ENCODE results near the gene CAPN14. TPM values are rescaled to one million over a fixed set of nuclear protein-coding genes. Genes with fewer than 3 reads are reported as not detected.
A peak's percentile ranks its signal among the peaks of the same experiment; 100 is the strongest.

Gene CAPN14
- total and polyA plus RNA-seq, 4 donors: 0.03 to 0.26 (median 0.14) TPM

GRCh38 chr2:31171142-31171541 is 46.2 kb downstream of the CAPN14 start:
- H3K9ac ChIP-seq (ENCODE audit: insufficient read depth in 1 of 2, low read length in 2 of 2): no peak overlapping the region
- DNase-seq (no peak), ATAC-seq (ENCODE audit: insufficient read depth, low FRiP score) (no peak)
- WGBS, 2 donors: 89 to 98% methylated on average over 4 of the region's 4 CpGs
- H3K36me3 ChIP-seq (ENCODE audit: control insufficient read depth in 4 of 4, insufficient read depth in 4 of 4, low read length in 4 of 4): no peaks in the 10 kb centered on the region
- H3K4me1 ChIP-seq (ENCODE audit: control insufficient read depth in 5 of 5, insufficient read depth in 5 of 5, low read length in 5 of 5): no peaks in the 10 kb centered on the region
- no peak overlapping the region for H3K27ac ChIP-seq (ENCODE audit: low read depth in 1 of 2, low read length in 1 of 2)
- no peaks in the 10 kb centered on the region for H3K9me3 ChIP-seq (ENCODE audit: control insufficient read depth in 4 of 4, insufficient read depth in 3 of 4, low read length in 3 of 4)
- H3K27me3 ChIP-seq (ENCODE audit: control insufficient read depth in 3 of 3, insufficient read depth in 3 of 3, low read length in 2 of 3): peaks cover 0 to 4% (median 0%) of the 10 kb centered on the region in 3 donors
- H3K4me3 ChIP-seq: no peak overlapping the region
- TF ChIP-seq CTCF (IDR thresholded peaks at IDR 0.05; ENCODE audit: control extremely low read depth, extremely low read depth): no peak

- Histone ChIP-seq H3K27ac (ENCODE audit: low read depth in 1 of 2, low read length in 1 of 2) (no peak overlapping the region), H3K9me3 (ENCODE audit: control insufficient read depth in 4 of 4, insufficient read depth in 3 of 4, low read length in 3 of 4) (no peaks in the 10 kb centered on the region)
- 1% methylated on average over 4 of the region's 4 CpGs for WGBS, 2 donors
These were observed 47.1 kb downstream of the CAPN14 start for GRCh38 chr2:31170071-31170698.

GRCh38 chr2:31168291-31168690 is 49.0 kb downstream of the CAPN14 start:
- H3K4me1 ChIP-seq (ENCODE audit: control insufficient read depth in 5 of 5, insufficient read depth in 5 of 5, low read length in 5 of 5): no peaks in the 10 kb centered on the region
- WGBS, 2 donors: 88 to 98% methylated on average over 6 of the region's 6 CpGs
- no peaks in the 10 kb centered on the region for H3K36me3 ChIP-seq (ENCODE audit: control insufficient read depth in 4 of 4, insufficient read depth in 4 of 4, low read length in 4 of 4)
- peaks cover 0 to 6% (median 6%) of the 10 kb centered on the region in 3 donors for H3K27me3 ChIP-seq (ENCODE audit: control insufficient read depth in 3 of 3, insufficient read depth in 3 of 3, low read length in 2 of 3)
- H3K4me3 ChIP-seq: no peak overlapping the region
- no peak for TF ChIP-seq CTCF (IDR thresholded peaks at IDR 0.05; ENCODE audit: control extremely low read depth, extremely low read depth)
- H3K27ac ChIP-seq (ENCODE audit: low read depth in 1 of 2, low read length in 1 of 2): no peak overlapping the region
- ATAC-seq (ENCODE audit: insufficient read depth, low FRiP score) (no peak), DNase-seq (no peak)
- H3K9me3 ChIP-seq (ENCODE audit: control insufficient read depth in 4 of 4, insufficient read depth in 3 of 4, low read length in 3 of 4): no peaks in the 10 kb centered on the region
- H3K9ac ChIP-seq (ENCODE audit: insufficient read depth in 1 of 2, low read length in 2 of 2): no peak overlapping the region

More at GRCh38 chr2:31170071-31170698, 47.1 kb downstream of the CAPN14 start:
- no peaks in the 10 kb centered on the region for H3K36me3 ChIP-seq (ENCODE audit: control insufficient read depth in 4 of 4, insufficient read depth in 4 of 4, low read length in 4 of 4)
- H3K27me3 ChIP-seq (ENCODE audit: control insufficient read depth in 3 of 3, insufficient read depth in 3 of 3, low read length in 2 of 3): peaks cover 0 to 2% (median 0%) of the 10 kb centered on the region in 3 donors
- no peaks in the 10 kb centered on the region for H3K4me1 ChIP-seq (ENCODE audit: control insufficient read depth in 5 of 5, insufficient read depth in 5 of 5, low read length in 5 of 5)
- ATAC-seq (ENCODE audit: insufficient read depth, low FRiP score) (peak; percentile 91), DNase-seq (peak; percentile 64 to 78 (median 68))
- H3K4me3 ChIP-seq: no peak overlapping the region
- TF ChIP-seq CTCF (IDR thresholded peaks at IDR 0.05; ENCODE audit: control extremely low read depth, extremely low read depth): peak; percentile 87
- no peak overlapping the region for H3K9ac ChIP-seq (ENCODE audit: insufficient read depth in 1 of 2, low read length in 2 of 2)

DNA sequence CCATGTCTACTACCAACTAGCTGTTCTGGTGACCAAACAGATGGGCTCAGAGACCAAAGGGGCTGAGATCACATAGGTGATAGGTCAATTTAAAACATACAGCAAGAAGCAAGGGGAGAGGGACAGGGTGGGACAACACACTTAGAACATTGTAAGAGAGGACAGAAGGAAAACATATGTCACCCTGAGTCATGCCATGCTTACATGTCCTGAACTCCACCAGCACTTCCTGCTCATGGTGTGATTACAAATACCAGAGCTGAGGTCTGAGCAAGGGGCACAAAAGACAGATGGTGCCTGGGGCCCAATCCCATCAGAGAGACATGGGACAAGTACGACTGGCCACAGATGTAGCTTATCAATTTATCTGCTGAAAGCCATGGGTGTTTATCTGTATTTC is 50.4 kb downstream of the CAPN14 start:
- H3K27ac ChIP-seq (ENCODE audit: low read depth in 1 of 2, low read length in 1 of 2): no peak overlapping the region
- no peak for TF ChIP-seq CTCF (IDR thresholded peaks at IDR 0.05; ENCODE audit: control extremely low read depth, extremely low read depth)
- DNase-seq: no peak
- H3K27me3 ChIP-seq (ENCODE audit: control insufficient read depth in 3 of 3, insufficient read depth in 3 of 3, low read length in 2 of 3): peaks cover 0 to 9% (median 6%) of the 10 kb centered on the region in 3 donors
- no peak overlapping the region for H3K4me3 ChIP-seq
- no peaks in the 10 kb centered on the region for H3K9me3 ChIP-seq (ENCODE audit: control insufficient read depth in 4 of 4, insufficient read depth in 3 of 4, low read length in 3 of 4)
- H3K4me1 ChIP-seq (ENCODE audit: control insufficient read depth in 5 of 5, insufficient read depth in 5 of 5, low read length in 5 of 5): no peaks in the 10 kb centered on the region
- 82 to 83% methylated on average over 1 of the region's 1 CpG for WGBS, 2 donors
- H3K9ac ChIP-seq (ENCODE audit: insufficient read depth in 1 of 2, low read length in 2 of 2): no peak overlapping the region
- no peaks in the 10 kb centered on the region for H3K36me3 ChIP-seq (ENCODE audit: control insufficient read depth in 4 of 4, insufficient read depth in 4 of 4, low read length in 4 of 4)
- no peak for ATAC-seq (ENCODE audit: insufficient read depth, low FRiP score)

Measured in lung (tissue), 12 donors.